HG02623 (cell line): ENCODE results near the gene KERA.

Source experiments
- ATAC-seq: cut with Tn5 transposase; IDR thresholded peaks from one replicate; pipeline ENCODE4 v1.9.1; 2021; ENCODE audit warnings: moderate library complexity; ENCODE audit not compliant: unreplicated experiment

Gene KERA

DNA sequence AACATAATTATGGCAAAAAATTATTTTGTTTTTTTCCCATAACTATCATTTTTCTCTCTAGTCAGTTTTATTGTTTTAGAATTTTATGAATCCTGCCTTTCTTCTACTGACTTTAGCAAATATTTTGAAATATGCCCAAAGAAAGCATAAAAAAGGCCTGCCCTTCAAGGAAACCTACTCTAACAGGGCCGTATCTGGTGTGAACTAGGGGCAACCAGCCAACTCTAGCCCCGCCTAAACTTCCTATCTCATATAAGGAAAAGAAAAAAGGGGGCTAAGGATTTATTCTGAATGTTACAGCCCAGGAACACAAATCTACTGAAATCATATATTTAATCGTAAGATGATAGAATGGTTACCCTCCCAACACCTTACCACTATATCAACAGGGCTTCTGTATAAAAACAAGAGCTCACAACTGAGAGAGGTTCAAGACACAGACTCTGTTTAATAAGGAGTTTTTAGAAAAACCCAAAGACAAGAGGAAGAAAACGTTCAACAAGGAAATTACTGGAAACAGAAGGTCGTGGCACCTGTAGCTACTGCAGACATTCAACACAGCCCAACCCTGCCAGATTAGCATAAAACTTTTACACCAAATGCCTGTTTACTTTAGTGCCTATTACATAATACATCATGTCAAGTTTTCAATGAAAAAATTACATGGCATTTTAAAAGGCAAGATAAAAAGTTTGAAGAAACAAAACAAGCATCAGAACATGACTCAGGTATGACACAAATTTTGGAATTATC is 40.1 kb downstream of the KERA start:
- no peak for ATAC-seq

DNA sequence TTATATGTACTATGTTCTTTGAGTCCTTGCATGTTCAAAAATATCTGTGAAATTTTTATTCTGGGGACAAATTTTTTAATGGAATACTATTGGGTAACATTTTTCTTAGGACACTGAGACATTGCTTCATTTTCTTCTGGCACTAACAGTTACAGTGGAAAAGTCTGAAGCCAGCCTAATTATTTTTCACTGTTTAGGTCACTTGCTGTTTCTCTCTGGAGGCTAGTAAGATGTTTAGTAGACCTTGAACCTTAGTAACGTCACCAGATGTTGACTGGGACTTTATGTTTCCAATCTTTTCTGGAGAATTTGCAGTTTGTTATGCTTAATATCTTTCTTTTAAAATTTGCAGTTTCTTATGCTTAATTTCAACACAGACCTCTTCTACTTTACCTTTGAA is 40.8 kb downstream of the KERA start:
- ATAC-seq: no peak

DNA sequence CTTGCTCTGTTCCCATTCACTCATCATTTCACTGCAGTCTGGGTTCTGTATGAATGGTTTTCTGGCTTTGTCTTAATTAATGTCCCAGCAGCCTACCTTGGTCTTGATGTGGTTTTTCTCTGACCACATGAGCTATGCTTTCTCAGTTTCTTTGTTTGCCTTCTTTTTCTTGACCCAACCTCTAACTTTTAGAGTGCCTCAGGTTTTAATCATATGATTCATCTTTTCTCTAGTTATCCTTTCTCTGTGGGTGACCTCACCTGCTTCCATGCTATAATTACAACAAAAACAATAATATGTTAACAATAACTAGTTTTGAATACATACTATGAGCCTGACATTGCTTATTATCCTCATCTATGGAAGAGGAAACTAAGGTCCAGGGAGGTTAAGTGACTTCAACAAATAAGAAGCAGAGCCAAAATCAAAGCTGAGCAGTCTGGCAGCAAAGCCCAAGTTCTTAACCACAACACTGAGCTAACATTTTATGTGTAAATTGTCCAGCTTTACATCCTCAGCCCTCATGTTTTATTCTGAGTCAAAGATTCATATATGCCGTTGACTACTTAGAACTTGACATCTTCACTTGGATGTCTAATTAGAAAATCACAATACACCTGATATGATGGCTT is 48.4 kb downstream of the KERA start:
- ATAC-seq: peak; percentile 73

DNA sequence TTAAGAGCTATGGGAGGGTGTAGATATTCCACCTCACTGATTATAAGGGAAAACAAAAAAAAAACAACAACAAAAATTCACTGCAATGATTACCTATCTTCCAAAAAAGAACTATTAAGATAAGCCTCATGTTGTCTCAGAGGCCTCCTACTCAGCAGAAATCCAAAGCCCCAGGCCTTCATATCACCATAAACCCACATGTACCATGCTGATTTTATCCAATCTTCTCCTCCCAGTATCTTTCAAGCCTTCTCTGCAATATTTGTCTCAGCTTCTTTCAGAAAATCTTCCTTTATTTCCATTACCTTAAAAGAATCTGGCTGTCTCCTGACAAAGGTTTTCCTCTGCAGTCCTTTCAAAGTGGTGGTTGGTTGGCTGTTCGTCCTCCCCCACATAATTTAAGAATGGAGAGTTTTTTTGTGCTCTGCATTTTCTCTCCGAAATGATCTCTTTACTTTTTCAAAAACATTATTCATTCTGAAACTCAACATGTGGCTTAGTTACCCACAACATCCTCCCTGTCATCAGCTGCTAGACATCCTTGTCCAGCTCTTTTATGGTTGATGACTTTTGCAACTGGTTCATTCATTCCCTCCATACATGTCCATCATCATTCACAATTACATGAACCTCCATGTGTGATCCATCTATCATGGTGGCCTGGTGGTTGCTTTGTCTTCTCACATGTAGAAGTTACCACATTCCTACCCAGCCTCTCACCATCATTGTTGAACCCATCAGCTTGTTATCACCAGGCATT is 50.1 kb downstream of the KERA start:
- ATAC-seq: peak; percentile 76

DNA sequence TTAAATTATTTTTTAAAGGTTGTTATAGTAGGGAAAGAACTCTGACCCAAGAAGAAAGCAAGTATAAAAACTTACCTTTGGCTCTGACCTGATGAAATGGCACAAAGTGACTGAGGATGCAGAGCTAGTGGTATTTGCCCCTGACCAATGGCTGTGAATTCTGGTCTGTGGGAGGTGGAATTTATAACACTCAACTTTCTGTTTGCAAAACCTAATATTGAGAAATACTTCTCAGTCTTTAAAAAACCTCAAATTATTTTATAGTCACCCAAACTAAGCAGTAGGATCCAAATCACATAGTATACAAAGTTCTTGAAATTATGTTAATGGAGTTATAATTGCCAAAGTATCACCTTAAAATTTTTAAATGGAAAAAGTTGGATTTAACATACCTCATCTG is 53.0 kb downstream of the KERA start, which contains the start of gene EPYC:
Gene EPYC, minus strand, starts transcription at position 101 of the 400 bp plus-strand sequence. CDS start 2,407 bp downstream, outside the sequence.
- no peak for ATAC-seq

DNA sequence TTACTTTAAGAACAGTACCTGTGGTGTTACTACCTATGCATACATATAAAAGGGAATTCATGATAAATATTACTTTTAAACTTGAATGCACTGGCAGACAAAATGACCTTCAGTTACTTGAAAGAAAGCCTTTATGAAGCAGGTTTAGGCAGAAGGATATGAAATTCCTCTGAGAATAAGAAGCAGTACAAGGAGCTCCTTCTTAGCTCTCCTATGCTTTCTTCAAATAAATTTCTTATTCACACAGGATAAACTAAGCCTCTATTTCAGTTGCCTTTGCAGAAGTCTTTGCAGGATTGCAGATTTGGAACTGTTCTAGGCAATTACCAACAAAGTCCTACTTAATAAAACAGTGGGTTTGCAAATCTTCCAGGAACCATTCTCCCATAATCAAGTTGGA is 54.1 kb downstream of the KERA start:
- ATAC-seq: no peak

DNA sequence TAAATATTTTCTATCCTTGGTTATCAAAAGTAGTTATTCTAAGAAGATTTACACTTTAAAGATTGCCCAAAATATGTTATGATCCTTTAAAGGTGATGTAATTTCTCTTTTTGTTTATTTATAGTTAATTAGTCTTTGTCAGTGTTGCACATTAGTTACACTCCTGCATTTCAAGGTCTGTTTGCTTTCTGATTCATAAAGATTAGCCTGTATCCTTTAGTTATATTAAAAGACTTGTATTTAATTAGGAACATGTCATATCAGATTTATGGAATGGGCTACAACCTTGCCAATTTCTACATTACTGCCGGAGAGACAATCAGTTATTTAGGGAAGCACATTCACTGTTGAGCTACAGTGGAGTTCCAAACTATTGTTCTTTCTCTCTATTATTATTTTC is 56.5 kb downstream of the KERA start:
- no peak for ATAC-seq
